Adrenal gland (tissue), 12 donors: Measurements from ENCODE around the gene VPS13D. TPM values are rescaled to one million over a fixed set of nuclear protein-coding genes. Genes with fewer than 3 reads are reported as not detected.

Experiments used
- DNase-seq, 7 donors: peaks; one replicate each; pipeline ENCODE4 v3.0.0-alpha.2; 2019 to 2020
- H3K27ac ChIP-seq, 5 donors: fragments of 200-600 bp; sonication (generic) in 4 of 5; 1 replicate in 3 of 5; 2 replicates in 2 of 5; pipeline versions ENCODE4 v1.5.1 to v1.8.0; 2016 to 2020; ENCODE audit warnings: mild to moderate bottlenecking in 1 of 5
- H3K27me3 ChIP-seq: fragments of 200-600 bp; 2 replicates; pipeline ENCODE4 v1.8.0; 2021
- H3K36me3 ChIP-seq, 2 donors: fragments of 200-600 bp; replicated peaks in 1 of 2; 1 replicate in 1 of 2; 2 replicates in 1 of 2; pipeline versions ENCODE4 v1.5.1 to v1.8.0; 2018 to 2022
- H3K4me1 ChIP-seq, 2 donors: fragments of 200-600 bp; replicated peaks in 1 of 2; 1 replicate in 1 of 2; 2 replicates in 1 of 2; pipeline versions ENCODE4 v1.5.1 to v1.8.0; 2018 to 2021
- H3K4me3 ChIP-seq, 4 donors: fragments of 200-600 bp; sonication (generic) in 3 of 4; one replicate each; pipeline ENCODE4 v1.5.1; 2016 to 2018
- H3K9me3 ChIP-seq, 3 donors: fragments of 200-600 bp; sonication (generic) in 1 of 3; replicated peaks in 1 of 3; 1 replicate in 2 of 3; 2 replicates in 1 of 3; pipeline versions ENCODE4 v1.5.1 to v1.8.0; 2016 to 2021
- CTCF ChIP-seq, 6 experiments: fragments of 450-650 bp in 4 of 6; fragments of 200-600 bp in 2 of 6; sonication (generic) in 1 of 6; IDR thresholded peaks; 1 replicate in 5 of 6; 2 replicates in 1 of 6; pipeline versions ENCODE4 v1.5.1 to v1.8.0; 2016 to 2021; ENCODE audit warnings: antibody characterized with exemption in 6 of 6, mild to moderate bottlenecking in 2 of 6, moderate library complexity in 1 of 6
- POLR2A ChIP-seq, 2 donors: fragments of 450-650 bp; IDR thresholded peaks; one replicate each; pipeline ENCODE4 v1.6.1; 2017; ENCODE audit warnings: antibody characterized with exemption in 2 of 2, mild to moderate bottlenecking in 2 of 2, moderate library complexity in 1 of 2
- WGBS, 4 donors: extraction: QIAGEN DNeasy Blood & Tissue Kit in 2 of 4; methylation state at CpG; one replicate each; pipeline versions ENCODE4 v1.1.5 to v1.1.7; 2013 to 2017; 5-methylcytosine and 5-hydroxymethylcytosine counted together
- intact Hi-C, 2 donors: fragments of 100-400 bp; cut with DNase I; formaldehyde crosslinking; loops; one replicate each; pipeline versions ENCODE4 v1.14.1 to v1.15.0; 2022 to 2023
- polyA plus RNA-seq, 3 donors: library from polyadenylated mRNA; stranded (reverse); fragments of 200-250 nt in 2 of 3; fragments of 350-450 nt in 1 of 3; fragmentation: Illumina TruSeq in 1 of 3; extraction: RNeasy Lipid Tissue Mini Kit (QIAGEN cat#74804) in 1 of 3; gene quantifications; one replicate each; pipeline ENCODE4 v1.2.3, GENCODE V29; 2013 to 2014
- total RNA-seq, 9 donors: library from RNA; depleted of rRNA in 4 of 9; stranded (reverse); fragments of >200 nt in 4 of 9; fragments of 120-200 nt in 1 of 9; fragmentation: NEBNext Ultra II Directional in 1 of 9; extraction: Animal tissue kit (Norgen Biotek cat#: 25700) in 1 of 9; gene quantifications; one replicate each; pipeline versions ENCODE4 v1.1.0 to v1.2.4, GENCODE V29; 2013 to 2023
- donor health status: healthy with polysubstance abuse.
- donor health status: Bipolar disorder and iron deficiency.
- donor health status: DM: yes; HTN: yes; CAD: no.
- donor health status: DM: no; HTN: no; CAD: no.
- donor health status: DM: no; HTN: no; CAD: no.
- donor health status: DM: yes; HTN: yes; CAD: no.

The VPS13D gene
- total and polyA plus RNA-seq, 12 donors, result 17.0 to 62.3 (median 39.9) TPM

- peaks cover 5 to 46% of the 10 kb centered on the region in 2 donors for H3K4me1 ChIP-seq
- H3K9me3 ChIP-seq, result no peaks in the 10 kb centered on the region
- intact Hi-C loops, result no loop called here
- no peaks in the 10 kb centered on the region for H3K36me3 ChIP-seq
- no peaks in the 10 kb centered on the region for H3K27me3 ChIP-seq
- no peak overlapping the region for H3K4me3 ChIP-seq
- H3K27ac ChIP-seq, result peak overlapping the region in 2 of 5 donors; percentile 67 to 73
- 90 to 94% (median 93%) methylated on average over 6 of the region's 6 CpGs for WGBS, 4 donors
- no peak for TF ChIP-seq POLR2A (IDR thresholded peaks at IDR 0.05)
- no peak for TF ChIP-seq CTCF (IDR thresholded peaks at IDR 0.05)
- DNase-seq, result no peak
Measured at GRCh38 chr1:12479311-12479710, 249.5 kb downstream of the VPS13D start.

GRCh38 chr1:12480041-12480440, 250.2 kb downstream of the VPS13D start:
- TF ChIP-seq POLR2A (IDR thresholded peaks at IDR 0.05) (no peak), CTCF (IDR thresholded peaks at IDR 0.05) (no peak)
- intact Hi-C loops, result no loop called here
- Histone ChIP-seq H3K9me3 (no peaks in the 10 kb centered on the region), H3K4me1 (peaks cover 5 to 39% of the 10 kb centered on the region in 2 donors), H3K36me3 (no peaks in the 10 kb centered on the region), H3K27me3 (no peaks in the 10 kb centered on the region), H3K4me3 (no peak overlapping the region), H3K27ac (peak overlapping the region in 2 of 5 donors; percentile 67 to 73)
- no peak for DNase-seq
- WGBS, 4 donors, result 94 to 100% (median 99%) methylated on average over 3 of the region's 3 CpGs; no CpG with 5 or more reads in 1 of the 4 donors

GRCh38 chr1:12480748-12481362, 251.0 kb downstream of the VPS13D start:
- no peak for TF ChIP-seq CTCF (IDR thresholded peaks at IDR 0.05)
- no peak for TF ChIP-seq POLR2A (IDR thresholded peaks at IDR 0.05)
- H3K36me3 ChIP-seq, result no peaks in the 10 kb centered on the region
- no peaks in the 10 kb centered on the region for H3K27me3 ChIP-seq
- intact Hi-C loops, result no loop called here
- WGBS, 4 donors, result 77 to 100% (median 81%) methylated on average over 2 to 5 of the region's 5 CpGs
- H3K4me3 ChIP-seq, result no peak overlapping the region
- peak overlapping the region in 2 of 5 donors; percentile 67 to 73 for H3K27ac ChIP-seq
- H3K4me1 ChIP-seq, result peaks cover 5 to 39% of the 10 kb centered on the region in 2 donors
- H3K9me3 ChIP-seq, result no peaks in the 10 kb centered on the region
- no peak for DNase-seq

- DNase-seq, result no peak
- H3K9me3 ChIP-seq, result no peaks in the 10 kb centered on the region
- H3K27me3 ChIP-seq, result no peaks in the 10 kb centered on the region
- no peaks in the 10 kb centered on the region for H3K36me3 ChIP-seq
- no peak for TF ChIP-seq POLR2A (IDR thresholded peaks at IDR 0.05)
- no peak for TF ChIP-seq CTCF (IDR thresholded peaks at IDR 0.05)
- 89 to 92% (median 91%) methylated on average over 6 of the region's 6 CpGs for WGBS, 4 donors
- intact Hi-C loops, result no loop called here
- H3K4me3 ChIP-seq, result no peak overlapping the region
- peak overlapping the region in 1 of 5 donors; percentile 67 for H3K27ac ChIP-seq
- peaks cover 5 to 39% of the 10 kb centered on the region in 2 donors for H3K4me1 ChIP-seq
Measured at GRCh38 chr1:12481928-12482327, 252.1 kb downstream of the VPS13D start.
